HFFc6 (cell line): ENCODE measurements around the gene RUFY2. TPM values are rescaled to one million over a fixed set of nuclear protein-coding genes. Genes with fewer than 3 reads are reported as not detected.
"Not testable (repeated sequence)": the region's sequence is repeated elsewhere in the genome, so short reads cannot be mapped to it uniquely, and the experiment has no call there.

Experiments used
- DNase-seq: peaks from one replicate; pipeline ENCODE4 v3.0.0-alpha.2; 2018
- H3K27ac Mint-ChIP-seq: 2 replicates; pipeline ENCODE4 v1.8.0; 2020; ENCODE audit warnings: mild to moderate bottlenecking, mixed read lengths
- H3K27me3 Mint-ChIP-seq: 2 replicates; pipeline ENCODE4 v1.8.0; 2021; ENCODE audit warnings: mild to moderate bottlenecking, moderate library complexity, mixed read lengths; ENCODE audit not compliant: insufficient read depth
- H3K36me3 Mint-ChIP-seq: 2 replicates; pipeline ENCODE4 v1.8.0; 2021; ENCODE audit warnings: low read depth, mixed read lengths
- H3K4me1 Mint-ChIP-seq: 2 replicates; pipeline ENCODE4 v1.8.0; 2020; ENCODE audit warnings: low read depth, mixed read lengths
- H3K4me3 Mint-ChIP-seq: 2 replicates; pipeline ENCODE4 v1.8.0; 2020; ENCODE audit warnings: mild to moderate bottlenecking, moderate library complexity, mixed read lengths
- H3K9me3 Mint-ChIP-seq: 2 replicates; pipeline ENCODE4 v1.8.0; 2020; ENCODE audit warnings: mild to moderate bottlenecking, mixed read lengths
- total RNA-seq, 6 experiments: library from RNA; stranded (reverse); fragmentation: NEBNext Ultra II Directional; extraction: Animal tissue kit (Norgen Biotek cat#: 25700); gene quantifications; 2 replicates in 1 of 6; 3 replicates in 5 of 6; pipeline ENCODE4 v1.2.3, GENCODE V29; 2021
- TF ChIP-seq, protein P1 (sequence below): fragments of 200-600 bp; sonication (generic); IDR thresholded peaks from 2 replicates; pipeline ENCODE4 v1.5.0; 2021; ENCODE audit warnings: antibody characterized with exemption, mild to moderate bottlenecking

The RUFY2 gene
- total RNA-seq, 6 experiments from 2014 or later = 15.1 to 19.7 (median 16.7) TPM

DNA sequence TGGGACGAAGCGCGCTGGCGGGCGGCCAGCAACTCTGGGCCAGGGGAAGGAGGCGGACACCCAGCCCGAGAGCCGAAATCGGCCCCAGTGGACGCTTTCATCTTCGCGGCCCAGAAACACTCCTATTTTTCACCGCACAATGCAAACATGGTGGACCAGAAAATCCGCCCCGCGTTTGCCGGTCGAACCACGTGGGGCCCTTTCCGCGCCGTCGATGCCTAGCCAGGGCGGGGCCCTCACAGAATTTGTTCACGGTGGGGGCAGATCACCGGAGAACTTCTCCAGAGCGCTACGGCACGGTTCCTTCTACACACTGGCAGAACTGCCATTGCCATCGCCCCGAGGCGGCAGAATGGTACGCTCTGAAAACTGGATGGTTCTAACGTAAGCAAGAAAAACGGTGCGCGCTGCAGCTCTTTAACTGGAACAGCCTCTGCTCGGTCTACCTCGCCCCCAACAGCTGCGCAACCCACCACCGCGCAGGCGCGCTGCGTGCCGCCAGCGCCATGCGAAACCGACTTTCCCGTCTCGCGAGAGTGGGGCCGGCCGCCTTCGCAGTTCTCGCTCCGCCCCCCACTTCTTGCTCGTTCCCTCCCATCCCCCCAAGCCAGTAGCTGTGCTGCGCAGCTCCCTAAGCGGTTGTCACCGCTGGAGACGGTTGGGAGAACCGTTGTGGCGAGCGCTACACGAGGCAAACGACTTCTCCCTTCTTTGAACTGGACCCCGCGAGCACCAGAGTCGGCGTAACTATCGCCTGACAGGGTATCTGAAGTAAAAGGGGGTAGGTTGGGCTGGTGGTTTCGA, 75.4 kb downstream of the RUFY2 start, which contains the start of gene HNRNPH3:
TSS of gene HNRNPH3 (plus strand) at position 610 of the 804 bp plus-strand sequence. CDS start 5,158 bp downstream, outside the sequence.
- Mint-ChIP-seq H3K27ac (peak within 1 kb of the TSS; percentile 95), H3K9me3 (no peaks in the 10 kb centered on the region), H3K4me1 (peaks cover 69% of the 10 kb centered on the region), H3K27me3 (peaks cover 13% of the 10 kb centered on the region), H3K36me3 (peaks cover 42% of the 10 kb centered on the region), H3K4me3 (peak within 1 kb of the TSS; percentile 93)
- TF ChIP-seq, protein P1, sequence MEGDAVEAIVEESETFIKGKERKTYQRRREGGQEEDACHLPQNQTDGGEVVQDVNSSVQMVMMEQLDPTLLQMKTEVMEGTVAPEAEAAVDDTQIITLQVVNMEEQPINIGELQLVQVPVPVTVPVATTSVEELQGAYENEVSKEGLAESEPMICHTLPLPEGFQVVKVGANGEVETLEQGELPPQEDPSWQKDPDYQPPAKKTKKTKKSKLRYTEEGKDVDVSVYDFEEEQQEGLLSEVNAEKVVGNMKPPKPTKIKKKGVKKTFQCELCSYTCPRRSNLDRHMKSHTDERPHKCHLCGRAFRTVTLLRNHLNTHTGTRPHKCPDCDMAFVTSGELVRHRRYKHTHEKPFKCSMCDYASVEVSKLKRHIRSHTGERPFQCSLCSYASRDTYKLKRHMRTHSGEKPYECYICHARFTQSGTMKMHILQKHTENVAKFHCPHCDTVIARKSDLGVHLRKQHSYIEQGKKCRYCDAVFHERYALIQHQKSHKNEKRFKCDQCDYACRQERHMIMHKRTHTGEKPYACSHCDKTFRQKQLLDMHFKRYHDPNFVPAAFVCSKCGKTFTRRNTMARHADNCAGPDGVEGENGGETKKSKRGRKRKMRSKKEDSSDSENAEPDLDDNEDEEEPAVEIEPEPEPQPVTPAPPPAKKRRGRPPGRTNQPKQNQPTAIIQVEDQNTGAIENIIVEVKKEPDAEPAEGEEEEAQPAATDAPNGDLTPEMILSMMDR = peak; percentile 25; the same call in 1 of the 2 replicates
- peak; percentile 93 for DNase-seq

DNA sequence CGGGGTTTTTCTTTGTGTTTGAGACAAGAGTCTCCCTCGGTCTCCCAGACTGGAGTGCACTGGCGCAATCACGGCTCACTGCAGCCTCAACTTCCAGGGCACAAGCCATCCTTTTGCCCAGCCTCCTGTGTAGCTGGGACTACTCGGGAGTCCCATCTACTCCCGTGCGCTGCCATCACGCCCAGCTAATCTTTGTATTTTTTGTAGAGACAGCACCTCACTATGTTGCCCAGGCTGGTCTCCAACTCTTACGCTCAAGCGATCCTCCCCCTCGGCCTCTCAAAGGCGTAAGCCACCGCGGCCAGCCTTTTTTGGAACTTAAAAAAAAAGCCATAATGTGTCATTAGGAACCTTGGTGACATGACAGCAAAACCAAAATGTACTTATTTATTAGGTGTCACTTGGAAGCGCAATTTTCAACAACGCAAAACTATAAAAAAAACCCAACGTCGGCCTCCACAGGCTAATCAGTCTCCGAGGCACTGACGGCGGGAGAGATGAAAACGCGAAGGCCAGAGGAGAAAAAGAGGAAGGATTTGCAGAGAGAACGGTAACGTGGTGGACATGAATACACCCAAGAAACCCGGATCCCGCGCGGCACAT, 76.1 kb downstream of the RUFY2 start:
- no peaks in the 10 kb centered on the region for H3K9me3 Mint-ChIP-seq
- peak overlapping the region; percentile 93 for H3K4me3 Mint-ChIP-seq
- no peak for DNase-seq
- TF ChIP-seq, protein P1 = no peak
- peak overlapping the region; percentile 95 for H3K27ac Mint-ChIP-seq
- H3K36me3 Mint-ChIP-seq = peaks cover 35% of the 10 kb centered on the region
- H3K27me3 Mint-ChIP-seq = peaks cover 13% of the 10 kb centered on the region
- H3K4me1 Mint-ChIP-seq = peaks cover 62% of the 10 kb centered on the region

DNA sequence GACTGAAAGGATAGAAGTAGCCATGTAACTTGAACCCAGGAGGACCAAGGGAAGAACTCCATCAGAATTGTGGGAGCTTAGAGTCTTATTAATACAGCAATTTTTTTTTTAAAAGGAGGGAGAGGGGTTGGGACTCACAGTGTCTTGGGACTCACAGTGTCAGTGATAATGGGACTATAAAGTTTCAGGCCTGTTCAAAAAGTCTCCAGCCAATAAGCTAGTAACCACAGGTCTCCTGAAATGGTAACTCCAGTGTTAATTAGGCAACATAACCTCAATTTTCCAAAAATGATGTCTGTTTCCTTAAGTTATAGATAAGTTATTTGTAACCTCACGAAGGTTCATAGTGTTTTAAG, 77.6 kb downstream of the RUFY2 start:
- Mint-ChIP-seq H3K27ac (peak overlapping the region; percentile 95), H3K4me1 (peaks cover 47% of the 10 kb centered on the region), H3K36me3 (peaks cover 23% of the 10 kb centered on the region), H3K4me3 (peak overlapping the region; percentile 81), H3K9me3 (no peaks in the 10 kb centered on the region), H3K27me3 (peaks cover 10% of the 10 kb centered on the region)
- no peak for DNase-seq
- TF ChIP-seq, protein P1 = no peak

DNA sequence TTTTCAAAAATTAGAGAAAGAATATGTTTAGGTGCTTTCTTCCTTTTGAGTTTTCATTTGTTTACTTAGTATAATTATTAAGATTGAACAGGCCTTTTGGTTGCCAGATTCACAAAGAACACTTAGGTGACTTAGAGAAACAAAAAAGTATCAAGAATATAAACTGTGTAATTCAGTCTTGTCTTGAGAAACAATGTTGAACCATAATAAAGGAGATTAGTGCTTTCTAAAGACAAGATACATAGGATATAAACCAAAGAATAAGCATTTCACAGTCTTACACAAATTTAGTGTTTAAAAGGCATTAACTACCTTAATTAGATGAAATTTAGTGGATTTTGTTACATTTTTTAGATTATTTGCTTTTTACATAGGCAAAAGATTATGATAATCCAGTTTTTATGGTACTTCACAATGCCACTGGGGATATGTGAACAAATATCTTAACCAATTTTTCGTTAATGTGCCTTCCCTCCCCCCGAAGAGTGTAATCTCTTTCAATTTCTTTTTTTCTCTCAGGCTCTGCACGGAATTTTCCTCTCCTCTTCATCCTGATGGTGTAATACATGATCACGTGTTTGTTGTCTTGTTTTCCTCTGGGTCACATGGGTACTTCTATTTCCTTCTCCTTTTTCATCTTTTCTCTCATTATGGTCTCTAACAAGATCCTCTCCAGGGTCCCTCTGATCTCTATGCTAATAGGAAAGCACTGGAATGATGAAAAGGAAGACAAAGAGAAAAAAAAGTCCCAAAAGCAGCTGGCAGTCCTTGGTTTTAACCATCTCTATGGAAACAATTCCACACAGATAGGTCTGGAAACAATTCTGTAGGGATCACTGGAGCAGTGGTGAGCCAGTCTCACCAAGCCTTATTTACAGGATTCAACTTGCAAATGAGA, 78.9 kb downstream of the RUFY2 start:
- Mint-ChIP-seq H3K27me3 (peaks cover 9% of the 10 kb centered on the region), H3K27ac (peak overlapping the region; percentile 95), H3K4me1 (peaks cover 44% of the 10 kb centered on the region), H3K36me3 (peaks cover 10% of the 10 kb centered on the region), H3K4me3 (peak overlapping the region; percentile 81), H3K9me3 (no peaks in the 10 kb centered on the region)
- peak; percentile 75 for DNase-seq
- TF ChIP-seq, protein P1 = no peak

DNA sequence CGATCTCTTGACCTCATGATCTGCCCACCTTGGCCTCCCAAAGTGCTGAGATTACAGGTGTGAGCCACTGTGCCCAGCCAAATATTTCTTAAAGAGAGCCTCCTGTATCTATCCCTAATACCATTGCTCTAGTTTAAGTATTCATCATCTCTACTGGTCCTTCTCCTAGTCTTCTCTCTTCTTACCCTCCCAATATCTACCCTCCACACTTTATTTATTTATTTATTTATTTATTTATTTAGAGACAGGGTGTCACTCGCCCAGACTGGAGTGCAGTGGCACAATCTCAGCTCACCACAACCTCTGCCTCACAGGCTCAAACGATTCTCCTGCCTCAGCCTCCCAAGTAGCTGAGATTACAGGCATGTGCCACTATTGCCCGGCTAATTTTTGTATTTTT, 82.7 kb downstream of the RUFY2 start:
- H3K27ac Mint-ChIP-seq, H3K4me3 Mint-ChIP-seq, H3K36me3 Mint-ChIP-seq, H3K9me3 Mint-ChIP-seq, H3K27me3 Mint-ChIP-seq, DNase-seq: not testable (repeated sequence)
- H3K4me1 Mint-ChIP-seq = peaks cover 22% of the 10 kb centered on the region
